Globus pallidus (tissue), 1 donor: Measurements from ENCODE around the gene TRRAP.
"Not testable (repeated sequence)": the region's sequence is repeated elsewhere in the genome, so short reads cannot be mapped to it uniquely, and the experiment has no call there.

ENCODE experiments used
- DNase-seq: peaks from one replicate; pipeline ENCODE4 v3.0.0-alpha.2; 2015; ENCODE audit warnings: low spot score

TRRAP gene

GRCh38 chr7:99030457-99030856 is 152.1 kb downstream of the TRRAP start:
- no peak for DNase-seq

- DNase-seq: no peak
Observed at GRCh38 chr7:99030951-99031350, 152.6 kb downstream of the TRRAP start.

- DNase-seq: no peak
Observed at GRCh38 chr7:99031496-99031895, 153.2 kb downstream of the TRRAP start.

GRCh38 chr7:99032928-99033327 is 154.6 kb downstream of the TRRAP start:
- DNase-seq: no peak

GRCh38 chr7:99033765-99034164 is 155.4 kb downstream of the TRRAP start:
- DNase-seq: no peak

GRCh38 chr7:99034932-99035722 is 156.8 kb downstream of the TRRAP start:
- DNase-seq: no peak

- DNase-seq: no peak
Observed at GRCh38 chr7:99035723-99036545, 157.6 kb downstream of the TRRAP start.

- DNase-seq: peak; percentile 76
Observed at GRCh38 chr7:99036546-99037111, 158.3 kb downstream of the TRRAP start.

GRCh38 chr7:99037327-99037940 is 159.1 kb downstream of the TRRAP start:
- no peak for DNase-seq

- no peak for DNase-seq
Observed at GRCh38 chr7:99038086-99038855, 159.9 kb downstream of the TRRAP start.

- DNase-seq: no peak
Observed at GRCh38 chr7:99039384-99039891, 161.1 kb downstream of the TRRAP start.

GRCh38 chr7:99040104-99040958 is 162.0 kb downstream of the TRRAP start:
- peak; percentile 91 for DNase-seq

- DNase-seq: no peak
Observed at GRCh38 chr7:99041526-99041925, 163.2 kb downstream of the TRRAP start.

GRCh38 chr7:99042957-99043356 is 164.6 kb downstream of the TRRAP start:
- no peak for DNase-seq

GRCh38 chr7:99044858-99045257 is 166.5 kb downstream of the TRRAP start:
- DNase-seq: not testable (repeated sequence)

- not testable (repeated sequence) for DNase-seq
Observed at GRCh38 chr7:99046262-99046661, 167.9 kb downstream of the TRRAP start.

- DNase-seq: no peak
Observed at GRCh38 chr7:99046722-99047121, 168.4 kb downstream of the TRRAP start.

- DNase-seq: no peak
Observed at GRCh38 chr7:99047526-99048077, 169.3 kb downstream of the TRRAP start.

GRCh38 chr7:99050971-99051370 is 172.6 kb downstream of the TRRAP start:
- DNase-seq: no peak

GRCh38 chr7:99054781-99055180 is 176.4 kb downstream of the TRRAP start:
- DNase-seq: no peak
